HL-60 (cell line): ENCODE results near the gene ADAMTS2.

ENCODE experiments used
- DNase-seq, 2 experiments: peaks; one replicate each; pipeline ENCODE4 v3.0.0-alpha.2; 2010 to 2020; ENCODE audit warnings: low read depth in 1 of 2, low spot score in 1 of 2
- H3K27ac ChIP-seq: fragments of 250-450 bp; sonication (Bioruptor Pico); replicated peaks from 2 replicates; pipeline ENCODE4 v1.5.1; 2020; ENCODE audit warnings: mild to moderate bottlenecking, moderate library complexity
- H3K27me3 ChIP-seq: fragments of 250-450 bp; sonication (Bioruptor Pico); 2 replicates; pipeline ENCODE4 v1.5.1; 2021; ENCODE audit warnings: mild to moderate bottlenecking, moderate library complexity; ENCODE audit not compliant: insufficient read depth, poor library complexity, severe bottlenecking
- H3K4me3 ChIP-seq: replicated peaks from 2 replicates; pipeline ENCODE4 v1.5.1; 2011; ENCODE audit warnings: mild to moderate bottlenecking, control low read depth, low read length; ENCODE audit not compliant: insufficient read depth
- CTCF ChIP-seq: IDR thresholded peaks from one replicate; pipeline ENCODE4 v1.5.1; 2011; ENCODE audit warnings: low read length, control low read depth, inconsistent platforms; ENCODE audit not compliant: insufficient read depth
- GABPA ChIP-seq: IDR thresholded peaks from 2 replicates; pipeline ENCODE4 v1.6.1; 2012; ENCODE audit warnings: low read depth
- POLR2AphosphoS5 ChIP-seq: IDR thresholded peaks from 2 replicates; pipeline ENCODE4 v1.6.1; 2012; ENCODE audit warnings: low read depth
- REST ChIP-seq: IDR thresholded peaks from 2 replicates; pipeline ENCODE4 v1.6.1; 2012; ENCODE audit warnings: low read depth; ENCODE audit not compliant: insufficient replicate concordance
- SPI1 ChIP-seq: IDR thresholded peaks from 2 replicates; pipeline ENCODE4 v1.6.1; 2012; ENCODE audit warnings: low read depth, mild to moderate bottlenecking, borderline replicate concordance

Gene ADAMTS2

GRCh38 chr5:179161901-179162300 is 183.4 kb downstream of the ADAMTS2 start:
- TF ChIP-seq CTCF (no peak), POLR2AphosphoS5 (no peak), REST (no peak), GABPA (no peak), SPI1 (no peak)
- no peak for DNase-seq
- Histone ChIP-seq H3K27ac (no peak overlapping the region), H3K27me3 (no peaks in the 10 kb centered on the region), H3K4me3 (no peak overlapping the region)

- DNase-seq: no peak
- Histone ChIP-seq H3K27me3 (no peaks in the 10 kb centered on the region), H3K27ac (no peak overlapping the region), H3K4me3 (no peak overlapping the region)
- TF ChIP-seq POLR2AphosphoS5: no peak
- no peak for TF ChIP-seq REST
- TF ChIP-seq SPI1: no peak
- TF ChIP-seq GABPA: no peak
Observed at GRCh38 chr5:179160584-179160983, 184.7 kb downstream of the ADAMTS2 start.

GRCh38 chr5:179158556-179158955 is 186.7 kb downstream of the ADAMTS2 start:
- H3K27me3 ChIP-seq: no peaks in the 10 kb centered on the region
- no peak overlapping the region for H3K4me3 ChIP-seq
- H3K27ac ChIP-seq: no peak overlapping the region
- DNase-seq: no peak
- no peak for TF ChIP-seq REST
- TF ChIP-seq CTCF: no peak
- TF ChIP-seq GABPA: no peak
- no peak for TF ChIP-seq SPI1
- TF ChIP-seq POLR2AphosphoS5: no peak
